CD1c-positive myeloid dendritic cell (primary cell): ENCODE results near the gene GPR142.

Experiments
- DNase-seq: peaks from one replicate; pipeline ENCODE4 v3.0.0-alpha.2; 2016; ENCODE audit errors: extremely low spot score

The GPR142 gene

GRCh38 chr17:74344658-74345057, 22.6 kb upstream of the GPR142 start:
- DNase-seq: no peak

DNA sequence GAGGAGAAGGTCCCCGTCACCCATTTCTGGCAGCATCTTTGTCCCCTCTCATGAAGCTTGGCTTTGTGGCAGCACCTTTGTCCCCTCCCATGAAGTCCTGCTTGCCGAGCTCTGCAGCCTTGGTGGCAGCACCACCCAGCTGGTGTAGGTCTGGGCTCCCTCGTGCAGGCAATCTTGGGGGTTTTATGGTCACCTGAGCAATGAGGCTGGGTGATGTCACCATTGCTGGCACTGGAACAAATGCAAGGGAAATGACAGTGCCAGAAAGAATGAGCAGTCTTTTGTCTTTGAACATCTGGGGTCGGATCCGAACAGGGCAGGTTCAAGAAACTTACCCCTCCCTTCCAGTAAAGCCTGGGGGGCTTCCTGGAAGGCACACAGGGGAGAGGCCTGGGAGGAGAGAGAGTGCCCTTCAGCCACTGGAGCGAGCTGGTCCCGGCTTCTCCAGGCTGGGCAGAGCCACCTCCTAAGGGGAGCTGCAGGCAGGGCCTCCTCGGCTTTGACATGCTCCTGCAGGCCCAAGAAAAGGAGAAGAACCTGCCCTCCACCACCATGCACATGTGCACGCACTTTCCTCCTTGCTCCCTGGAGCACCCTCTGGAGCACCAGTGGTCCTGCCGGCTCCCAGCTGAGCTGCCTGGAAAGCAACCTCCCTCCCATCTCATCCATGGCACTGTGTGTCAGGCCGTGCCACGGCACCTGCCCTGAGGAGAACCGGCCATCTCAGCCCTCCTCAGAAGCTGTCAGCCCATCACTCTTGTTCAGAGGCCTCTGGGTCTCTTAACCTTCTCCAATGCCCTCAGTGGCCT, 21.7 kb upstream of the GPR142 start:
- no peak for DNase-seq

DNA sequence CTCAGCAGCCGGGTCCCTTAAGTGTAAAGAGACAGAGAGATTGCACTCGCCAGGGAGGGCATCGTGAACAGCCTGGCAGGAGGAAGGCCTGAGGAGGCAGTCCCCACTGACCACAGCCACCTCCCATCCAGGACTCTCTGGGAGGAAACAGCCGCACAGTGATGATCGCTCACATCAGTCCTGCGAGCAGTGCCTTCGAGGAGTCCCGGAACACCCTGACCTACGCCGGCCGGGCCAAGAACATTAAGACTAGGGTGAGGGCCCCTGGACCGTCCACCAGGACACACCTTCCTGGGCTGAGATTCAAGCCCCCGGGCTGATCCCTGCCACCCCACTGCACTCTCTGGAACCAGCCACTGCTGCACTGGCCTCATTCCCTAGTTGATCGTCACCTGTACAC, 19.7 kb upstream of the GPR142 start:
- no peak for DNase-seq

GRCh38 chr17:74349120-74349519, 18.2 kb upstream of the GPR142 start:
- DNase-seq: no peak

DNA sequence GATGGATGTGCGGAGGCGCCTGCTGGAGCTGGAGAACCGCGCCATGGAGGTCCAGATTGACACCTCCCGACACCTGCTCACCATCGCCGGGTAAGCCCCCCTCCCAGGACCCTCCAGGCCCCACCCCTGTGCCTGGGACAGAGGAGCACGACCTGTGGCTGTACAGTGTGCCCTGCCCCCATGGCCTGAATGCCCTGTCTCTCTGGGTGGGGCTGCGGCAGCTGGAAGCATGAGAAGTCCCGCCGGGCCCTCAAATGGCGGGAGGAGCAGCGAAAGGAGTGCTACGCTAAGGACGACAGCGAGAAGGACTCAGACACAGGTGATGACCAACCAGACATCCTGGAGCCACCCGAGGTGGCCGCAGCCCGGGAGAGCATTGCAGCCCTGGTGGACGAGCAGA, 16.8 kb upstream of the GPR142 start:
- DNase-seq: no peak

- peak; percentile 7 for DNase-seq
Observed at GRCh38 chr17:74351552-74352210, 15.6 kb upstream of the GPR142 start.

- no peak for DNase-seq
Observed at GRCh38 chr17:74353446-74354060, 13.8 kb upstream of the GPR142 start.

- peak; percentile 78 for DNase-seq
Observed at GRCh38 chr17:74354123-74354522, 13.2 kb upstream of the GPR142 start.

- DNase-seq: no peak
Observed at GRCh38 chr17:74354561-74354960, 12.7 kb upstream of the GPR142 start.

GRCh38 chr17:74355065-74355464, 12.2 kb upstream of the GPR142 start:
- no peak for DNase-seq

GRCh38 chr17:74356646-74357465, 10.4 kb upstream of the GPR142 start:
- peak; percentile 24 for DNase-seq

DNA sequence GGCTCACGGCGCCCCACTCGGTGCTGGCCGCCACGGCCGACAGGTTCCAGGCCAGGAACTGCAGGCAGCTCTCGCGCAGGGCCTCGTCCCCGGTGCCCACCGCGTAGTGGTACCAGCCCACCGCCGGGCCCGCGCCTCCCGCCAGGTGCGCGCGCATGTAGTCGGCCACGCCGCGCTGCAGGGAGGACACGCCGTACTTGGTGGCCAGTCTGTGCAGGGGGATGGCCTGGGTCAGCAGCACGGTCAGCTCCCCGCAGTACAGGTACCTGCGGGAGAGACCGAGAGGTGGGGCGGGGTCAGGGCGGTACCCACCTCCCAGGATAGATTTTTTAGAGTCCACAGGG, 9.9 kb upstream of the GPR142 start:
- no peak for DNase-seq

DNA sequence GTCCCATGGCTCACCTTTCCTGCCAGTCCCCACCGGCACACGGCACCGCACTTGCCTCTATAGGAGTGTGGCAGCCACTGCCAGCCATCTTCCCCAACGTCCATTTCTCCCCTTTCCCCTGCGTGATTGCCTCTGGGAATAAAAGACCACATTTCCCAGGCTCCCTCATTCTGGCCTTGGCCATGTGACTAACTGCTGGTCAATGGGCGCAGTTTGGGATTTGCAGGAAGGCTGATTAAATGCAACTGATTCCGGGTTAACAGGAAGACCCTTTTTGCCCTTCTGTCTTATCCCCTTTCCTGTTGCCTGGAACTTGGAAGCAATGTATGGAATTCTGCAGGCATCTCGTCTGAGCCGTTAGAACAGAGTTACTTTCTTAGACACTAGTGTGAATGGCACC, 8.6 kb upstream of the GPR142 start:
- DNase-seq: no peak

DNA sequence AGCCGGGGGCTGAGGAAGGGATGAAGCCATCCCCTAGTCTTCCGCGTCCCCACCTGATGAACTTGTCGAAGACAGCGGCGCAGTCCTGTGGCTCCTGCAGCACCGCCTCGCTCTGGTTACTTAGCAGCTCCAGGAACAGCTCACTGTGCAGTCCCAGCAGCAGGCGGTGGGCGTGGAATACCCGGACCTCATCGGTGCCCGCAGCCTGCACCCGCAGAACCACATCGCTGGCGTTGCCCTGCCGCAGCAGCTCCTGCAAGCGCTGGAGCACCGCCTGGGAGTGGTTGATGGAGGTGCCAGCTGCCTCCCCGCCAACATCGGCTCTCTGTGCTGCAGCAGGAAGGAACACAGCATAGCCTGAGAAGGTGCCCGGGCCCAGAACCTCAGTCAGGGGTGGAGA, 7.4 kb upstream of the GPR142 start:
- DNase-seq: no peak

GRCh38 chr17:74360899-74361229, 6.4 kb upstream of the GPR142 start:
- DNase-seq: no peak

- peak; percentile 33 for DNase-seq
Observed at GRCh38 chr17:74361230-74362068, 5.9 kb upstream of the GPR142 start, which contains the start of gene BTBD17. Gene BTBD17 (minus strand): TSS chr17:74361868. CDS start chr17:74361819, 49 bp downstream.

- no peak for DNase-seq
Observed at GRCh38 chr17:74362069-74362405, 5.3 kb upstream of the GPR142 start.

DNA sequence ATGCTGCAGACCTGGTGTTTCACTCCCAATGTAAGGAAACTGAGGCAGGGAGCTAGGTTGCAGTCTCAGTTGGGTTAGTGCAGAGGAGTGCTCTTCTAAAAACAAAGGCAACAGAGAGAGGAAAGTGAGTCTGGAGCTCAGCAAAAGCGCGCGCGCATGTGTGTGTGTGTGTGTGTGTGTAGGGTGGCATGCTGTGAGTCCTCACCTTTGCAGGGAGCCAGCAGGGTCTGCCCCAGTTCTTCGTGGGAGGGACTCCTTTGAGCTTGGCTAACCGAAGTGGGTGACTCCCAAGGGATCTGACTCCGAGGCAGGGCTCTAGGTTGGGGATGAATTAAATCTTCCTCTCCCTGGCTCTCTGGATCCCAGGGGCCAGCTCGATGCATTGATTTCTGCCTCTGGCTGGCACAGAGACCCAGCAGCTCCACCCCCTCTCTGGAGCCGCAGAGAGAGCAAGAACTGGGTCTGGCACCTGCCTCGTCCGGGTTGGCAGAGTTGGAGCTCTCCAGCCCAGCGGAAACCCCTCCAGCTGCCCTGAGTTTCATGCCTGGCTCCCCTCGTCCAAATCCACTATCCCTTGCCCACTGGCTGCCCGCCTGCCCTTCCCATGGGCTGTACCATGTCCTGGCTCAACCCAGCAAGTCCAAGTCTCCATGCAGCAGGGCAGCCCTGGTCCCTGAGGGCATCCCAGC, 4.4 kb upstream of the GPR142 start:
- DNase-seq: no peak

DNA sequence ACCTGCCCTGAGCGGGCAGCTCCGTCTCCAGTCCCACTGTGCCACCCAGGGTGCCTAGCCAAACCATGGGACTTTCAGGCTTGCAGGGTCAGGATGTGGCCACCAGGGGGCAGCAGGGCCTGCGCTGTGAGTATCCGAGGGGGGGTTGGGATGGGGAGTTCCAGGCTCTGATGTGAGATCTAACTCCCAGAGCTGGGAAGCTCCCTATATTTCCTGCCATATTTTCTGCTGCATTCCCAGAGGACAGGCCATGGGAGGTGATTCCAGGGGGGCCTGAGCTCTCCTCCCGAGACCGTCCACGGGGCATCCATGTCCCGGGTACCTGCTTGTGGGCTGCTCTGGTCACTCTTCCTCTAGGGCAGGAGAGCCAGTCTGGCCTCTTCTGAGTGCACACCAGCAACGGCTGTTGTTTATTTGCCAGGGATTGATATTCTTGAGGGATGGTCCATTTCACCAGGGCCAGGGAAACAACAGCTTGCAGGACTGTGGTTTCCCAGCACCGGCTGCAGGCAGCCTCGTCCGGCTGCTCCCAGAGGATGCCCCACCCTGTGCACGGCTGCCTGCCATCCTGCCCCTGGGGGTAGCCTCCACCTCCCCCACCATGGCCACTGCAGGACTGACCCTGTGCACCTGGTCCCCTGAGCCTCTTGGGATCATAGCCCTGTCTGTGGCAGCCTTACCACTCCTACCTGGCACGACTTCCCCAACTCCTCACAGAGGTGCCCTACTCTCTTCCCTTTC, 1.2 kb downstream of the GPR142 start:
- DNase-seq: peak; percentile 84

GRCh38 chr17:74369221-74369620, 1.9 kb downstream of the GPR142 start:
- peak; percentile 78 for DNase-seq
